ENCODE results near the gene ABL2.

ABL2 gene

DNA sequence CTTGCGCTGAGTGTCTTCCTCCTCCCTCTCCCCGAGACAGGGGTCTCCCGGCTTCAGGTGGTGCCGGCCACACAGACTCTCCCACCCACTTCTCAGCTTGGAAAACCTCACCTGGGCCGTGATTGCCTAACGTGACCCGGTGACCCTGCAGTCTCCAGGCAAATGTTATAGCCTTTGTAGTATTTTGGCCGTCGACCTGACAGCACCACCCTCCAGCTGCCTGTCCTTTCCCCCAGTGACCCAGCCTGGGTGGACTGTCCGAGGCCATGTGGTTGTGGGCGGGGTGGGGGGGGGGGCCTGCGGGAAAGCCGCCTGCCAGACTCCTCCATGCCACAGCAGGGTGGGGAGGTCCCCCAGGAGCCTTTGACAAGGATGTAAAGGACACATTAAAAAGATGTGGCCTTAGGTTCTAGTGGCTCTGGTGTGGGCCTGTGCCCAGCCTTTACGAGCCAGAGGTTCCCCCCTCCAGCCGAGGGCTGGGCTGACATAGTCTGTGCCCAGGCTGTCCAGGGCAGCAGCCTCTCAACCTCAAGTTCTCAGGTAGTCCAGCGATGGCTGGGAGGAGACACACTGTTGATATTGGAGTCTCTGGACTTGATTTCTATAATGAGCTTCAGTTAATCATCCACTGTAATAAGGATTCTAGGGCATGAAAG lies 139.5 kb downstream of the ABL2 start:
- no peak for DNase-seq

- DNase-seq, result no peak
Measured at GRCh38 chr1:179087665-179088064, 141.8 kb downstream of the ABL2 start.

DNA sequence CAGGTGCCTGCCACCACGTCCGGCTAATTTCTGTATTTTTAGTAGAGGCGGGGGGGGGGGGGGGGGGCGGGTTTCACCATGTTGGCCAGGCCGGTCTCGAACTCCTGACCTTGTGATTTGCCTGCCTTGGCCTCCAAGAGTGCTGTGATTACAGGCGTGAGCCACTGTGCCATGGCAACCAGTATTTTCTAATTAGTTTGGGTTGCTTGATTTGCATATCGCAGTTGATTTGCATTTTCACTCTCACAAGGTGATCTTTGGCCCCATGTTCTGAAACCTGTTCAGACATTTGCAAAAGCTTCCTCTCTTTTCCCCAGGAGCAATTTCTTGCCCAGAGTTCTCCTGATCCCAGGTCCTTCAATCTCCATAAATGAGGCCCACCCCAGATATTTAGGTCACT lies 145.9 kb downstream of the ABL2 start:
- DNase-seq, result no peak

DNA sequence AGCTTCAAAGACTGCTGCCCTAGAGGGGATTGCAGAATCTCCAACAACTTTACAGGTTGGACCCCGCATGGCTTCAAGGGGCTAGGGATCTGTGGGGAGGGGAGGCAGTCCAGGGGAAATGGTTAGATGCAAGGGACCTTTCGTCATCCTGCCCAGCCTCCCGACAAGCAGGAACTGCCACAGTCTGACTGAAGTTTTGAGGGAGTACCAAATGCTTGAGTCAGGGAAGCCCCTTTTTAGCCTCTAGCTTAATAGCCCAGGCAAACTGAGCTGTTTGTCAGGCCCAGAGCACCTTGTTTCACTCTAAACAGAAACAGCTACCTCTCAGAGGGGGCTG lies 146.5 kb downstream of the ABL2 start:
- no peak for DNase-seq

GRCh38 chr1:179082333-179082998 lies 147.0 kb downstream of the ABL2 start:
- no peak for DNase-seq

DNA sequence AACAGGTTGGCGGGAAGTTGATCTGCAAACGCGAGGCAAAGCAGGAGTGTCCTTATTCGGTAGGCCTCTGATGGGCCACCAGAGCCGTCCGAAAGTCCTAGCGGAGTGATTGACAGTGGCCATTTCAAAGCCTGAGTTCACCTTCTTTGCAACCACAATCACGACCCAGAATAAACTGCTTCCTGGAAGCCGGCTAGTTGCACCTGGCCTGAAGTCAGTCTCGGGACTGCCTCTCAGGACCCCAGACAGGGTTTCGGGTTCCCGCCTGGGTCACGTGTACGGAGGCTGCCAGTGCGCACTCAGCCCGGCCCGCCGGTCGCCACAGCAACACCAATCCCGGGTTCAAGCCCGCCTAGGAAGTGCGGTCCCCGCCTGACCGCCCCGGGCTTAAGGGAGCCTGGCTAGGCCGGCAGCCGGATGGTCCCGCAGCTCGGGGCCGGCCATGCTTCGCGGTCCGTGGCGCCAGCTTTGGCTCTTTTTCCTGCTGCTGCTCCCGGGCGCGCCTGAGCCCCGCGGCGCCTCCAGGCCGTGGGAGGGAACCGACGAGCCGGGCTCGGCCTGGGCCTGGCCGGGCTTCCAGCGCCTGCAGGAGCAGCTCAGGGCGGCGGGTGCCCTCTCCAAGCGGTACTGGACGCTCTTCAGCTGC lies 147.7 kb downstream of the ABL2 start, which contains the start of gene TOR3A:
TSS of gene TOR3A (plus strand) at position 384 of the 646 bp plus-strand sequence. CDS start at position 443, 59 bp downstream.
- peak; percentile 77 for DNase-seq

GRCh38 chr1:179080866-179081686 lies 148.4 kb downstream of the ABL2 start:
- DNase-seq, result no peak

DNA sequence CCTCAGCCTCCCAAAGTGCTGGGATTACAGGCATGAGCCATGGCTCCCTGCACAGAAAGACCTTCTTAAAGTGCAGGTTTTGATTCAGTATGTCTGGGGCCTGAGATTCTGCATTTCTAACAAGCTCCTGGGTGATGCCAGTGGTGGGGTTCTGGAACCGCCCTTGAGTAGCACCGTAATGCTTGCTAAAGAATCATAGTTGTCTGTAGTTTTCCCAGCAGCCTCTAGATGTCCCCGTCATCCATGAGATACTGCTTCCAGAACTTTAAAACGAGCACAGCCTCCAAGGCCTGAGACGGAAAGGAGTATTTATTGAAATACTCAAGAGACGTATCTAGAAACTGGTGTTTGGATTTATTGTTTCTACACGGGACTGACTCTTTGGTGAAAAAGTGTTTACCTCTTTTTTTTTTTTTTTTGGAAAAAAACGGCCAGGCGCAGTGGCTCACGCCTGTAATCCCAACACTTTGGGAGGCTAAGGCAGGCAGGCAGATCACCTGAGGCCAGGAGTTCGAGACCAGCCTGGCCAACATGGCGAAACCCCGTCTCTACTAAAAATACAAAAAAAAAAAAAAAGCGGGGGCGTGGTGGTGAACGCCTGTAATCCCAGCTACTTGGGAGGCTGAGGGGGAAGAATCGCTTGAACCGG lies 150.2 kb downstream of the ABL2 start:
- DNase-seq, result peak; percentile 50

- DNase-seq, result no peak
Measured at GRCh38 chr1:179077396-179077795, 152.1 kb downstream of the ABL2 start.

DNA sequence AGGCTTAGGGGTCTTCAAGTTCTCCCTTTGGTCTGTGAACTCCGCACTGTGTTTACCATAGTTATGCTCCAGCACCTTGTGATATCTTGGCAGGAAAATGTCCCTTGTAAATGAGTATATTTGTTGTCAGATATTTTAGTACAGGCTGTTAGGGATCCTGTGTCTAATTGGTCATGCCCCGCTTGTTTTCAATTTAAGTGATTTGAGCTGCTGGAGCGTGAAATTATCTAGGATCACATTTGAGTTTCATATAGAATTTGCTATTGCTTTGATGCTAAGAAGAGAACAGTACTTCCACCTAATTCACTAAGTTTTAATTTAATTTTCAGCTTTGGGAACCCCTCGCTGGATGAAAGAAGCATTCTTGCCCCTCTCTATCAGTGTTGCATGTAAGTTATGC lies 163.0 kb downstream of the ABL2 start:
- DNase-seq, result no peak

DNA sequence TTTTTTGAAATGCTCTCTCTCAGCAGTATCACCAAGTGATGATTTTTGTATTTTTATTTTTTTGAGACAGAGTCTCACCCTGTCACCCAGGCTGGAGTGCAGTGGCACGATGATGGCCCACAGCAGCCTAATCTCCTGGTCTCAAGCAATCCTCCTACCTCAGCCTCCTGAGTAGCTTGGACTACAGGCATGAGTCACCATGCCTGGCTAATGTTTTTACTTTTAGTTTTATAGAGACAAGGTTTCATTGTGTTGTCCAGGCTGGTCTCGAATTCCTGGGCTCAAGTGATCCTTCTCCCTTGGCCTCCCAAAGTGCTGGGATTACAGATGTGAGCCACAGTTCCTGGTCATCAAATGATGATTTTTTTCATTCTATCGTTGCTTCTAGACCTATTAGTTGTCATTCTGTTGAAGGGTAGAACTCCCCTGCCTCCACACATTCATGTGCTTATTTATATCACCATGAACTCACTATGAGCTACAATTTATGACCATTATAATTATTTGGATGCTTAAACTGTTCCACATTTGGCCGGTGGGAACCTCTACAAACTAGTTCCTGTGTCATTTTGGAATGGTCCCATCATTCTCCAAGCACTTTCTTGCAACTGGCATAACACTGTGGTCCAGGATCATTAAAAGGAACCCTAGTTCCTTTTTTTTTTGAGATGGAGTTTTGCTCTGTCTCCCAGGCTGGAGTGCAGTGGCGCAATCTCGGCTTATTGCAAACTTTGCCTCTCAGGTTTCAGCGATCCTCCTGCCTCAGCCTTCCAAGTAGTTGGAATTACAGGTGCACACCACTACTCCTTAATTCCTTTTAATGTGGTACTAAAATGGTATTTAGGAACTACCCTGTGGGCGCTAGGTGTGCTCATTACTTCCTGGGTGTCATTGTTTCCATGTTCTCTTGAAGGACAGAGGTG lies 167.9 kb downstream of the ABL2 start:
- DNase-seq, result no peak

GRCh38 chr1:179058487-179059483 lies 170.7 kb downstream of the ABL2 start:
- DNase-seq, result no peak

- no peak for DNase-seq
Measured at GRCh38 chr1:179055937-179056336, 173.5 kb downstream of the ABL2 start.

DNA sequence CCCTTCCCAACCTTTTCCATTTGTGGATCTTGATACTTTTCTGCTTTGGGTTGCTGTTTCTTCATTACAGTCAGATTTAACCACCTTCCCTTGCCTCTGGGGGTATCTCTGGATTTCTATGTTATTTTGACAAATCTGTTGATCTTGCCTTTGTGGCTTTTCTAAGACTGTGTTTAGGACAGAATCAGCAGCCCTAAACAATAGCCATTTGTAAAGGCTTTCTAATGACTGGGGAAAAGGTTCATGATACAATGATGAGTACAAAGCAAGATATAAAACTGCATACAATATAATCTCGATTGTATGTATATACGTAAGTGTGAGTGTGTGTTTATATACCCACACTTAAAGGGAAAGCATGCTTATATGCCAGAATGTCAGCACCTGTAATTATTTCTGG lies 176.0 kb downstream of the ABL2 start:
- no peak for DNase-seq

DNA sequence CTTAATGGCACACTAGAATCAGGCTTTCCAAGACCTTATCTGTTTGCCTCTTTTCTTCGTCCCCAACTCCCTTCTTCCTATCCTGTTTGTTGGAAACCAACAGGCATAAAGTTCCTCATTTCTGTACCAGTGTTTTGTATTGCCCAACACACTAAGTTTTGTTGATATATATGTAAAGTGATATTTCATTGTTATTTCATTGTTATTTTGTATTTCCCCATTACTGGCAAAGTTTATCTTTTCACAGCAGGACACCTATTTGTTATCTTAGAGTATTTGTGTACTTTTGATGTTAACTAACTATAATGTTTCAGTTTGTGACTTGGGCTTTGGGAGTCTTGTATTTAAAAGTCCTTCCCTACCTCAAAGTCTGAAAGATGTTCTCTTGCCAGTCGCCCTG lies 176.7 kb downstream of the ABL2 start:
- DNase-seq, result no peak
